Activated T-cell treated with anti-CD3 and anti-CD28 coated beads, Interleukin-2, amount 50 U/mL, for 4 hours (primary cell): ENCODE results near the gene RTL5. TPM values are rescaled to one million over a fixed set of nuclear protein-coding genes. Genes with fewer than 3 reads are reported as not detected.

Experiments used
- ATAC-seq, 2 donors: fragments of 200-7000 bp; cut with Tn5 transposase; one replicate each; pipeline ENCODE4 v1.10.0; 2021
- DNase-seq: peaks from one replicate; pipeline ENCODE4 v3.0.0-alpha.2; 2020
- H3K27me3 Mint-ChIP-seq: one replicate; pipeline ENCODE4 v1.8.0; 2021; ENCODE audit warnings: low read depth, mixed read lengths
- H3K36me3 Mint-ChIP-seq: one replicate; pipeline ENCODE4 v1.8.0; 2022; ENCODE audit warnings: mixed read lengths; ENCODE audit not compliant: insufficient read depth
- H3K4me1 Mint-ChIP-seq: one replicate; pipeline ENCODE4 v1.8.0; 2021; ENCODE audit warnings: low read depth, mixed read lengths
- H3K4me3 Mint-ChIP-seq: one replicate; pipeline ENCODE4 v1.8.0; 2021; ENCODE audit warnings: mild to moderate bottlenecking, moderate library complexity, mixed read lengths
- H3K9me3 Mint-ChIP-seq: one replicate; pipeline ENCODE4 v1.8.0; 2021; ENCODE audit warnings: mixed read lengths
- total RNA-seq, 3 donors: library from RNA; stranded (reverse); gene quantifications; one replicate each; pipeline ENCODE4 v1.2.1, GENCODE V29; 2021

Gene RTL5
- total RNA-seq, 3 donors from 2014 or later: 0.25 to 0.63 (median 0.45) TPM

- Mint-ChIP-seq H3K4me3 (no peak overlapping the region), H3K4me1 (no peaks in the 10 kb centered on the region), H3K9me3 (no peaks in the 10 kb centered on the region), H3K36me3 (no peaks in the 10 kb centered on the region), H3K27me3 (no peaks in the 10 kb centered on the region)
- no peak for DNase-seq
- ATAC-seq: no peak
These were observed 47.6 kb downstream of the RTL5 start for GRCh38 chrX:72084114-72084513.

GRCh38 chrX:72083291-72083690 lies 48.4 kb downstream of the RTL5 start:
- ATAC-seq: no peak
- no peak for DNase-seq
- no peaks in the 10 kb centered on the region for H3K36me3 Mint-ChIP-seq
- peaks cover 6% of the 10 kb centered on the region for H3K4me1 Mint-ChIP-seq
- H3K9me3 Mint-ChIP-seq: no peaks in the 10 kb centered on the region
- H3K4me3 Mint-ChIP-seq: no peak overlapping the region
- H3K27me3 Mint-ChIP-seq: no peaks in the 10 kb centered on the region

GRCh38 chrX:72081605-72082320 lies 50.0 kb downstream of the RTL5 start:
- no peaks in the 10 kb centered on the region for H3K27me3 Mint-ChIP-seq
- H3K4me3 Mint-ChIP-seq: no peak overlapping the region
- H3K36me3 Mint-ChIP-seq: no peaks in the 10 kb centered on the region
- ATAC-seq (no peak), DNase-seq (no peak)
- H3K4me1 Mint-ChIP-seq: peaks cover 13% of the 10 kb centered on the region
- H3K9me3 Mint-ChIP-seq: no peaks in the 10 kb centered on the region

GRCh38 chrX:72080800-72081199 lies 50.9 kb downstream of the RTL5 start:
- H3K36me3 Mint-ChIP-seq: no peaks in the 10 kb centered on the region
- H3K4me3 Mint-ChIP-seq: no peak overlapping the region
- H3K27me3 Mint-ChIP-seq: no peaks in the 10 kb centered on the region
- H3K9me3 Mint-ChIP-seq: no peaks in the 10 kb centered on the region
- peaks cover 13% of the 10 kb centered on the region for H3K4me1 Mint-ChIP-seq
- ATAC-seq: no peak
- no peak for DNase-seq

- Mint-ChIP-seq H3K9me3 (no peaks in the 10 kb centered on the region), H3K4me1 (peaks cover 13% of the 10 kb centered on the region), H3K4me3 (no peak overlapping the region), H3K36me3 (no peaks in the 10 kb centered on the region), H3K27me3 (no peaks in the 10 kb centered on the region)
- DNase-seq (no peak), ATAC-seq (no peak)
These were observed 51.6 kb downstream of the RTL5 start for GRCh38 chrX:72080150-72080549.

GRCh38 chrX:72079607-72080006 lies 52.1 kb downstream of the RTL5 start:
- Mint-ChIP-seq H3K27me3 (no peaks in the 10 kb centered on the region), H3K4me3 (no peak overlapping the region), H3K4me1 (peaks cover 13% of the 10 kb centered on the region), H3K9me3 (no peaks in the 10 kb centered on the region), H3K36me3 (no peaks in the 10 kb centered on the region)
- ATAC-seq (no peak), DNase-seq (no peak)

GRCh38 chrX:72078411-72078810 lies 53.3 kb downstream of the RTL5 start:
- H3K36me3 Mint-ChIP-seq: no peaks in the 10 kb centered on the region
- H3K27me3 Mint-ChIP-seq: no peaks in the 10 kb centered on the region
- H3K4me1 Mint-ChIP-seq: peaks cover 13% of the 10 kb centered on the region
- H3K4me3 Mint-ChIP-seq: no peak overlapping the region
- DNase-seq (no peak), ATAC-seq (no peak)
- no peaks in the 10 kb centered on the region for H3K9me3 Mint-ChIP-seq

Other genes starting within 250 kb of the RTL5 start
- gene NHSL2, start 221.1 kb downstream of the RTL5 start, total RNA-seq: under 1 TPM; 0.30 to 0.65 (median 0.32) TPM
- 1 to 10 TPM; 2.8 to 5.5 (median 5.0) TPM for gene PIN4, start 49.8 kb upstream of the RTL5 start, total RNA-seq
- gene ERCC6L, start 107.1 kb upstream of the RTL5 start, total RNA-seq: 1 to 10 TPM; 2.9 to 4.7 (median 4.3) TPM
- 1,000 to 10,000 TPM; 1,059 to 1,737 (median 1,063) TPM for gene RPS4X, start 145.3 kb upstream of the RTL5 start, total RNA-seq
- not detected for gene CITED1, start 174.0 kb upstream of the RTL5 start, total RNA-seq